Trophoblast cell (in vitro differentiated cells and primary cell): Measurements from ENCODE around the gene MGAT3.
A peak's percentile ranks its signal among the peaks of the same experiment; 100 is the strongest.

Experiments used
- DNase-seq, 2 donors: peaks; one replicate each; pipeline ENCODE4 v3.0.0-alpha.2; 2016
- H2AFZ ChIP-seq: 2 replicates; pipeline ENCODE4 v1.6.1; 2013; ENCODE audit warnings: low read length, moderate library complexity, mild to moderate bottlenecking; ENCODE audit not compliant: insufficient read depth, poor library complexity
- H2AK5ac ChIP-seq: 2 replicates; pipeline ENCODE4 v1.6.1; 2013; ENCODE audit warnings: mild to moderate bottlenecking, low read length
- H2BK120ac ChIP-seq: 2 replicates; pipeline ENCODE4 v1.6.1; 2013; ENCODE audit warnings: low read length, mild to moderate bottlenecking, moderate library complexity; ENCODE audit not compliant: insufficient read depth, poor library complexity
- H2BK12ac ChIP-seq: 2 replicates; pipeline ENCODE4 v1.6.1; 2013; ENCODE audit warnings: mild to moderate bottlenecking, low read length, moderate library complexity
- H2BK5ac ChIP-seq: 2 replicates; pipeline ENCODE4 v1.6.1; 2013; ENCODE audit warnings: low read length, low read depth, moderate library complexity, mild to moderate bottlenecking; ENCODE audit not compliant: poor library complexity
- H3K14ac ChIP-seq: 2 replicates; pipeline ENCODE4 v1.6.1; 2013; ENCODE audit warnings: mild to moderate bottlenecking, low read length
- H3K18ac ChIP-seq: 2 replicates; pipeline ENCODE4 v1.6.1; 2013; ENCODE audit warnings: mild to moderate bottlenecking, low read length
- H3K23ac ChIP-seq: 2 replicates; pipeline ENCODE4 v1.6.1; 2013; ENCODE audit warnings: low read length
- H3K27ac ChIP-seq: 2 replicates; pipeline ENCODE4 v1.5.1; 2013; ENCODE audit warnings: low read depth, mild to moderate bottlenecking, inconsistent platforms, low read length, moderate library complexity
- H3K27me3 ChIP-seq: 2 replicates; pipeline ENCODE4 v1.6.1; 2013; ENCODE audit warnings: inconsistent platforms, mild to moderate bottlenecking, low read length, moderate library complexity; ENCODE audit not compliant: insufficient read depth
- H3K36me3 ChIP-seq, 2 experiments: 1 replicate in 1 of 2; 2 replicates in 1 of 2; pipeline ENCODE4 v1.6.1; 2013; ENCODE audit warnings: low read length in 2 of 2, mild to moderate bottlenecking in 2 of 2, moderate library complexity in 1 of 2; ENCODE audit not compliant: insufficient read depth in 2 of 2, control insufficient read depth in 1 of 2
- H3K4ac ChIP-seq: 2 replicates; pipeline ENCODE4 v1.6.1; 2013; ENCODE audit warnings: low read depth, mild to moderate bottlenecking, low read length, moderate library complexity
- H3K4me1 ChIP-seq, 2 experiments: 1 replicate in 1 of 2; 2 replicates in 1 of 2; pipeline ENCODE4 v1.6.1; 2013; ENCODE audit warnings: low read length in 2 of 2, mild to moderate bottlenecking in 2 of 2, moderate library complexity in 1 of 2; ENCODE audit not compliant: insufficient read depth in 2 of 2, control insufficient read depth in 1 of 2
- H3K4me2 ChIP-seq: 2 replicates; pipeline ENCODE4 v1.6.1; 2013; ENCODE audit warnings: inconsistent platforms, mild to moderate bottlenecking, low read length, moderate library complexity
- H3K4me3 ChIP-seq: 2 replicates; pipeline ENCODE4 v1.5.1; 2013; ENCODE audit warnings: mild to moderate bottlenecking, low read depth, low read length, inconsistent platforms
- H3K79me1 ChIP-seq: one replicate; pipeline ENCODE4 v1.6.1; 2013; ENCODE audit warnings: low read length
- H3K79me2 ChIP-seq: 2 replicates; pipeline ENCODE4 v1.6.1; 2013; ENCODE audit warnings: low read length, mild to moderate bottlenecking; ENCODE audit not compliant: control insufficient read depth, insufficient read depth, poor library complexity
- H3K9ac ChIP-seq: 2 replicates; pipeline ENCODE4 v1.6.1; 2013; ENCODE audit warnings: mild to moderate bottlenecking, low read length
- H3K9me3 ChIP-seq: 2 replicates; pipeline ENCODE4 v1.6.1; 2013; ENCODE audit warnings: low read depth, mild to moderate bottlenecking, control low read depth, inconsistent platforms, low read length; ENCODE audit not compliant: insufficient read depth
- H4K12ac ChIP-seq: 2 replicates; pipeline ENCODE4 v1.6.1; 2013; ENCODE audit warnings: low read depth, mild to moderate bottlenecking, low read length, moderate library complexity
- H4K8ac ChIP-seq: 2 replicates; pipeline ENCODE4 v1.6.1; 2013; ENCODE audit warnings: low read depth, mild to moderate bottlenecking, low read length, moderate library complexity
- H4K91ac ChIP-seq: one replicate; pipeline ENCODE4 v1.6.1; 2013; ENCODE audit warnings: low read depth, mild to moderate bottlenecking, low read length, moderate library complexity
- WGBS: extraction: QIAGEN DNeasy Blood & Tissue Kit; methylation state at CpG from one replicate; pipeline ENCODE4 v1.1.7; 2013; ENCODE audit warnings: missing lambda C conversion rate; ENCODE audit not compliant: insufficient read length, insufficient coverage; ENCODE audit errors: extremely low coverage; 5-methylcytosine and 5-hydroxymethylcytosine counted together

Gene MGAT3

GRCh38 chr22:39475902-39476301, 19.1 kb downstream of the MGAT3 start:
- Histone ChIP-seq H3K14ac (no peak overlapping the region), H2BK120ac (no peak overlapping the region), H3K9me3 (no peaks in the 10 kb centered on the region), H3K23ac (no peak overlapping the region), H3K27ac (no peak overlapping the region), H3K4ac (no peak overlapping the region), H4K8ac (no peak overlapping the region), H3K4me2 (no peak overlapping the region), H3K18ac (no peak overlapping the region), H3K4me3 (no peak overlapping the region), H2AFZ (no peak overlapping the region), H2BK12ac (no peak overlapping the region), H3K79me1 (peaks cover 35% of the 10 kb centered on the region), H2BK5ac (no peak overlapping the region), H3K4me1 (peaks cover 40 to 42% of the 10 kb centered on the region in 2 experiments), H2AK5ac (no peak overlapping the region), H3K79me2 (peaks cover 14% of the 10 kb centered on the region), H3K27me3 (no peaks in the 10 kb centered on the region), H3K9ac (no peak overlapping the region), H4K91ac (peak overlapping the region; percentile 21), H3K36me3 (peaks cover 8 to 14% of the 10 kb centered on the region in 2 experiments), H4K12ac (no peak overlapping the region)
- DNase-seq, result peak; percentile 70 to 90
- no CpG with 5 or more reads among the region's 3 CpGs for WGBS

GRCh38 chr22:39476664-39477063, 19.9 kb downstream of the MGAT3 start:
- no peak overlapping the region for H2BK5ac ChIP-seq
- WGBS, result no CpG with 5 or more reads among the region's 13 CpGs
- no peak overlapping the region for H4K8ac ChIP-seq
- peaks cover 12% of the 10 kb centered on the region for H3K79me2 ChIP-seq
- H4K12ac ChIP-seq, result no peak overlapping the region
- H3K36me3 ChIP-seq, result peaks cover 8 to 17% of the 10 kb centered on the region in 2 experiments
- no peaks in the 10 kb centered on the region for H3K9me3 ChIP-seq
- no peak overlapping the region for H3K27ac ChIP-seq
- peak overlapping the region; percentile 17 for H3K18ac ChIP-seq
- H2BK120ac ChIP-seq, result no peak overlapping the region
- no peak overlapping the region for H3K14ac ChIP-seq
- H2BK12ac ChIP-seq, result no peak overlapping the region
- H3K9ac ChIP-seq, result no peak overlapping the region
- no peaks in the 10 kb centered on the region for H3K27me3 ChIP-seq
- H3K4me2 ChIP-seq, result no peak overlapping the region
- H3K4me3 ChIP-seq, result no peak overlapping the region
- H3K79me1 ChIP-seq, result peaks cover 30% of the 10 kb centered on the region
- no peak overlapping the region for H4K91ac ChIP-seq
- H3K4me1 ChIP-seq, result peaks cover 34% of the 10 kb centered on the region in 2 experiments
- H3K4ac ChIP-seq, result no peak overlapping the region
- H3K23ac ChIP-seq, result no peak overlapping the region
- H2AFZ ChIP-seq, result no peak overlapping the region
- DNase-seq, result no peak
- H2AK5ac ChIP-seq, result no peak overlapping the region

GRCh38 chr22:39477542-39477941, 20.7 kb downstream of the MGAT3 start:
- Histone ChIP-seq H2BK12ac (no peak overlapping the region), H3K27me3 (no peaks in the 10 kb centered on the region), H3K36me3 (peaks cover 8 to 17% of the 10 kb centered on the region in 2 experiments), H3K79me1 (peaks cover 23% of the 10 kb centered on the region), H3K9me3 (no peaks in the 10 kb centered on the region), H3K4ac (no peak overlapping the region), H2BK120ac (no peak overlapping the region), H2AK5ac (no peak overlapping the region), H3K14ac (no peak overlapping the region), H3K4me2 (no peak overlapping the region), H3K27ac (no peak overlapping the region), H4K12ac (no peak overlapping the region), H3K79me2 (peaks cover 10% of the 10 kb centered on the region), H4K8ac (no peak overlapping the region), H2BK5ac (no peak overlapping the region), H3K23ac (no peak overlapping the region), H3K18ac (peak overlapping the region; percentile 14), H3K4me3 (no peak overlapping the region), H3K9ac (no peak overlapping the region), H3K4me1 (peaks cover 26% of the 10 kb centered on the region in 2 experiments), H2AFZ (no peak overlapping the region), H4K91ac (no peak overlapping the region)
- no peak for DNase-seq
- WGBS, result no CpG with 5 or more reads among the region's 9 CpGs

GRCh38 chr22:39478441-39478850, 21.6 kb downstream of the MGAT3 start:
- Histone ChIP-seq H3K4ac (no peak overlapping the region), H3K36me3 (peaks cover 11 to 17% of the 10 kb centered on the region in 2 experiments), H2AFZ (no peak overlapping the region), H3K27ac (no peak overlapping the region), H2BK5ac (no peak overlapping the region), H3K9me3 (no peaks in the 10 kb centered on the region), H3K4me1 (peaks cover 17% of the 10 kb centered on the region in 2 experiments), H3K4me2 (no peak overlapping the region), H3K27me3 (no peaks in the 10 kb centered on the region), H2BK12ac (no peak overlapping the region), H4K91ac (no peak overlapping the region), H2BK120ac (no peak overlapping the region), H3K4me3 (no peak overlapping the region), H3K14ac (no peak overlapping the region), H3K18ac (no peak overlapping the region), H2AK5ac (no peak overlapping the region), H3K79me2 (peaks cover 6% of the 10 kb centered on the region), H4K12ac (no peak overlapping the region), H4K8ac (no peak overlapping the region), H3K23ac (no peak overlapping the region), H3K9ac (no peak overlapping the region), H3K79me1 (peaks cover 16% of the 10 kb centered on the region)
- WGBS, result no CpG with 5 or more reads among the region's 9 CpGs
- peak; percentile 18 to 65 for DNase-seq
